NCI-H187 (cell line): Measurements from ENCODE around the gene PBXIP1.
"Not testable (repeated sequence)": the region's sequence is repeated elsewhere in the genome, so short reads cannot be mapped to it uniquely, and the experiment has no call there.

Source experiments
- DNase-seq, 2 experiments: peaks; one replicate each; lab custom pipeline; 2025; lab: John Stamatoyannopoulos, UW

The PBXIP1 gene

DNA sequence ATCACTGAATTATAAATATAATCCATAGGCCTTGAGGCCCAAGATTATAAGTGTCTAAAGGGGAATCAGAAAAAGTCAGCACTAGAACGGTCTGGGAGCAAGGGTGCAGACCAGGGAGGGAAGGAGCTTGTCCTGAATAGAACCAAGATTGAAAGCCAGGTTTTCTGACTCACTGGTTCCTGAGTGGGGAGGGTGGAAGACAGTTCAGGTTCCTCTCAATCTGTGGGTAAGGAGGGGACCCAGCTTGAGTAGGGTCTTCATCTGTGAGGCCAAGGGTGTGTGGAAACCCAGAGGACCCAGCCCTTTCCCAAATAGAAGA lies 38.3 kb upstream of the PBXIP1 start:
- no peak for DNase-seq

DNA sequence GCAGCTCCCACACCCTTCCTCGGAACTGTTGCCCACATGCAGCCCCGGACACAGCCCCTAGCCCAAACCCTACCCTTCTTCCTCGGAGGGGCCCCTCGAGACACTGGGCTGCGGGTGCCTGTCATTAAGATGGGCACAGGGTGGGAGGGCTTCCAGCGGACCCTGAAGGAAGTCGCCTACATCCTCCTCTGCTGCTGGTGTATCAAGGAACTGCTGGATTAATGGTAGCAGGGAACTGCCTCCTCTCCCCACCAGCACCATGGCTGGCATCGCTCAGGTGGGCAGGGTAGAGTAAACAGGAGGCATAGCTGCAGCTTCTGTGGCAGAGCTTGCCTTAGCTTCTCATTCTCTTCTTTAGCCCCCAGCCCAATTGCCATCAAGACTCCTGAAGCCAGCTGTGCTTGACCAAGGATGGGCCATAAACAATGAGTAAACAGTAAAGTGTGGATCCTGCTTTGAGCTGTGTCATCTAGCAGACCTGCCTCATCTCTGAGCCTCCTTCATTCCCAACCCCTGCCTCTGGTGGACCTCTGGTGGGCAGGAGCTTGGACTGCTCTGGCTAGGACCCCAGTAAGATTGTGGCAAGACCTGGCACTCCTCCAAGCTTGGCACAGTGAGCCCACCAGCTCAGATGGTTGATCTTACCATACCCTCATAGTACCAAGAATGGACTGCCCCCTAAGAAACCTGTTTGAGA lies 37.8 kb upstream of the PBXIP1 start, which contains the start of gene LENEP:
LENEP (plus strand) TSS at position 15 of the 697 bp plus-strand sequence; CDS start at position 37, 22 bp downstream.
- no peak for DNase-seq

DNA sequence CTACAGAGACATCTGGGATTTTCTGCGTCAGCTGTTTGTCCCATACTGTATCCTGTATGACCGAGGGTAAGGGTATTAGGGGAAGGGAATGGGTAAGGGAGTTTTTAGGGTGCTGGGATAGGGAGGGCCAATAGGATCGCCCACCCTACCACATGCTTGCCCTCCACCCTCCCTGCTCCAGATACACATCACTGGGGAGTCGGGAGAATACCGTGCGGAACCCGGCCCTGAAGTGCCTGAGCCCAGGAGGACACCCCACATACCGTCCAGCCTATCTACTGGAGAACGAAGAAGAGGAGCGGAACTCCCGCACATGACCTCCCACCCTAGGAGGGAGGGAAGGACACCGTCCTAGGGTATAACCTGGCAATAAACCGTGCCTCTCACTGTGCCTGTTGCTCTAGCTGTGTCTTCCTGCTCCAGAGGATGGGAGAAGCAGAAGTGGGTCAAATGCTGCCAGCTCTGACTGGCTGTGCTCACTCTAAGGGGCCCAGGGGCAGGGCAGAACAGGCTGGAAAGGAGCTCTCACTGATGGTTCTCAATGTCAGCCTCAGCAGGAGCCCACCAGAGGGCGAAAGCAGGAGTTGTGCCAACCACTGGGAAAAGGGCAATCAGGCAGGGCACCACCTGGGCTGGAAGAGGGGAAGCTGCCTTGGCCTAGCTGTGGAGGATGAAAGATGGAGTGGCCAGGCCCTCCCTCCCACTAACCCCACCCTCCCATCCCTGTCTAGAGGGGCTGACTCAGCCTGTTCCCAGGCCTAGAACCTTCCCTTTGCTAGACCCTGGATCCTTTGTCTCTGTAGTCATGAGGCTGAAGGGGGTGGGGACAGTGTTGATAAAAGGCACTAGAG lies 37.0 kb upstream of the PBXIP1 start:
- DNase-seq, result no peak

DNA sequence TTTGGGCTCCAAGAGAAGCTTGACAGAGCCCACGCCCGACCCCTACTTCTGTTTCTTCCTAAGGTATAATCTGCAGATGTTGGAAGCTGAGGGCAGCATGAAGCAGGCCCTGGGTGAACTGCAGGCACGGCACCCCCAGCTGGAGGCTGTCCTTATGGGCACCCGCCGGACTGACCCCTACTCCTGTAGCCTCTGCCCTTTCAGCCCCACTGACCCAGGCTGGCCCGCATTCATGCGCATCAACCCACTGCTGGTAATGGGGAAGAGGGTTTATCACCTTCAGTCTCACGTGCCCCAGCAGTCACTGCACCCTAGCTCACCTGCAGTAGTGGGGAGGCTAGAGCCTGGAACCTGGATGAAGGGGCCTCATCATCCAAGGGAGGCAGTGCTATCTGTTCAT lies 34.4 kb upstream of the PBXIP1 start:
- DNase-seq, result no peak

DNA sequence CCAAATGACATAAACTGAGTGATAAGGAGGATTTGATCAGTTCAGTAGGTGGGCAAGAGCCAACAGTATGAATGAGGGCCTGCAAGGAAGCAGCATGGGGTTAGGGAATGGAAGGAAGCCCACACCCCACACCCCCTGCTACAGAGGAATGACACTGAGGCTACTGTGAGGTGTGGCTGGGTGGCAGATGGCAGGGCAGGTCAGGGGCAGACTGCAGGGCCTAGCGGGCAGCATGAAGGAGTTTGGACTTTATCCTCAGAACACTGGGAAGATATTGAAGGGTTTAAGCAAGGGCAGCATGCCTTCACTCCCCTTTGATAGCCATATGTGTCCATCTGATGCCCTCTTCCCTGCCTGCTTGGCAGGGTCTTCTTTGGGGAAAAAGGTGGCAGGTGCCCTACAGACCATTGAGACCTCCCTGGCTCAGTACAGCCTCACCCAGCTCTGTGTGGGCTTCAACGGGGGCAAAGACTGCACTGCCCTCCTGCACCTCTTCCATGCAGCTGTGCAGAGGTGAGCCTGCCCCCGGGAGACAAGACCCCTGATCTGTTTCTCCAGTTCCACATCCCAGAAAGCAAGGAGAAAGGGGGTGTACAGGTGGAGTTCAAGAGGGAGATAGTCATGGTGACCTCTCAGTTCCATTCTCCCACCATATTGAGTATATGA lies 33.4 kb upstream of the PBXIP1 start:
- no peak for DNase-seq

DNA sequence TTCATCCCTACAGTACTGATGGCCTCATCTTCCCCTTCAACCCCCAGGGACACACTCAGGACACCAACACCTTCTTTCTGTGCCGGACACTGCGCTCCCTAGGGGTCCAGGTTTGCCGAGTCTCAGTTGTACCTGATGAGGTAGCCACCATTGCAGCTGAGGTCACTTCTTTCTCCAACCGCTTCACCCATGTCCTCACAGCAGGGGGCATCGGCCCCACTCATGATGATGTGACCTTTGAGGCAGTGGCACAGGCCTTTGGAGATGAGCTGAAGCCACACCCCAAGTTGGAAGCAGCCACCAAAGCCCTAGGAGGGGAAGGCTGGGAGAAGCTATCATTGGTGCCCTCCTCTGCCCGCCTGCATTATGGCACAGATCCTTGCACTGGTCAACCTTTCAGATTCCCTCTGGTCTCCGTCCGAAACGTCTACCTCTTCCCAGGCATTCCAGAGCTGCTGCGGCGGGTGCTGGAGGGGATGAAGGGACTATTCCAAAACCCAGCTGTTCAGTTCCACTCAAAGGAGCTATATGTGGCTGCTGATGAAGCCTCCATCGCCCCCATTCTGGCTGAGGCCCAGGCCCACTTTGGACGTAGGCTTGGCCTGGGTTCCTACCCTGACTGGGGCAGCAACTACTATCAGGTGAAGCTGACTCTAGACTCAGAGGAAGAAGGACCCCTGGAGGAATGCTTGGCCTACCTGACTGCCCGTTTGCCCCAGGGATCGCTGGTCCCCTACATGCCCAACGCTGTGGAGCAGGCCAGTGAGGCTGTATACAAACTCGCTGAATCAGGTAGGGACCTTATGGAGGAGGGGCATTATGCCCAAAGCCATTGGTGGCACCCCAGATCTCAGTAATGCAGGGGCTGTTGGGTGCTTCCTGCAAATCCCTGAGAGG lies 32.4 kb upstream of the PBXIP1 start:
- no peak for DNase-seq

DNA sequence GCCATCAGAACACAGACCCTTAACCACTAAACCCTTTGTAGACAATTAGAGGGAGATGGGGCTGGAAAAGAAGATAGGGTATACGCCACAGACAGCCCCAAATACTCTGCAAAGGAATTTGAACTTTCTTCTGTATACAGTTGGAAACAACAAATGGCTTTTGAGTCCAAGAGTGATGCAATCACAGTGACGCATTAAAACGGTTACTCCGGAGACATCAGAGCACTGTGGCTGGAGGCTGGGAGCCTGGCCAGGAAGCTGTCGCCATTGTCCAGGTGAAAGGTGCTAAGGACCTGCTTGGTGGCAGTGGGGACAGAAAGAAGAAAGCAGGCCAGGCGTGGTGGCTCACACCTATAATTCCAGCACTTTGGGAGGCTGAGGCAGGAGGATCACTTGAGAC lies 31.4 kb upstream of the PBXIP1 start:
- no peak for DNase-seq

DNA sequence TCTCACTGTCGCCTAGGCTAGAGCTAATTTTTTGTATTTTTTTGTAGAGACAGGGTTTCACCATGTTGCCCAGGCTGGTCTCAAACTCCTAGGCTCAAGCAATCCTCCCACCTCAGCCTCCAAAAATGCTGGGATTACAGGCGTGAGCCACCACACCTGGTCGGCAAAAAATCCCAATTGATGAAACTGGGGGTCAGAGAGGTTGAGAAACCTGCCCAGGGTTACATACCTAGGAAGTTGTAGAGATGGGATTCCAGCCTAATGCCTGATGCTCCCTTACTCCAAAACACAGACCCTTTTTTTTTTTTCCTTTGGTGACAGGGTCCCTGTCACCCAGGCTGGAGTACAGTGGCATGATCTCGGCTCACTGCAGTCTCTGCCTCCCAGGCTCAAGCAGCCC lies 30.8 kb upstream of the PBXIP1 start:
- not testable (repeated sequence) for DNase-seq

DNA sequence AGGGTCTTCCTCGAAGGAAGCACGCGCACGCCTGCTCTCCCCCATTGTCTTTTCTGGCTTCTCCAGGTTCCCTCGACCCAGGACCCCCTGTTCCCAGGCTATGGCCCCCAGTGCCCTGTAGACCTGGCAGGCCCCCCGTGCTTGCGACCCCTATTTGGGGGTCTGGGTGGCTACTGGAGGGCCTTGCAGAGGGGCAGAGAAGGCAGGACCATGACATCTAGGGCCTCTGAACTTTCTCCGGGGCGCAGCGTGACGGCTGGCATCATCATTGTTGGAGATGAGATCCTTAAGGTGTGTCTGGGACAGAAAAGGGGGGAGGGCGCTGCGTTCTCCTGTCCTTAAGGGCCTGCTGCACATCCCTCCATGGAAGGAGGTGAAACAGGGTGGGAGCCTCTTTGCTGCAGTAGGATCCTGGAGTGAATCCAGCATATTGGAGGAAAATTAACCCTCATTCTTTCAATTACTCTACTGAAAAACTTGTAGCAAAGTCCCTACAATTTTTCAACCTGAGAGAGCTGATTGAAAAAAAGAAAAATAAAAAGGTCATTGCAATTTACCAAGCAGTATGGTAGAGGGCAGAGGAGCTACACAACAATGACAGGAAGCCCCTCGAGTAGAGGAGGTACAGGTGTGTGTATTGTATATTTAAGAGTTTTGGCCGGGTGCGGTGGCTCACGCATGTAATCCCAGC lies 28.0 kb upstream of the PBXIP1 start:
- no peak for DNase-seq

DNA sequence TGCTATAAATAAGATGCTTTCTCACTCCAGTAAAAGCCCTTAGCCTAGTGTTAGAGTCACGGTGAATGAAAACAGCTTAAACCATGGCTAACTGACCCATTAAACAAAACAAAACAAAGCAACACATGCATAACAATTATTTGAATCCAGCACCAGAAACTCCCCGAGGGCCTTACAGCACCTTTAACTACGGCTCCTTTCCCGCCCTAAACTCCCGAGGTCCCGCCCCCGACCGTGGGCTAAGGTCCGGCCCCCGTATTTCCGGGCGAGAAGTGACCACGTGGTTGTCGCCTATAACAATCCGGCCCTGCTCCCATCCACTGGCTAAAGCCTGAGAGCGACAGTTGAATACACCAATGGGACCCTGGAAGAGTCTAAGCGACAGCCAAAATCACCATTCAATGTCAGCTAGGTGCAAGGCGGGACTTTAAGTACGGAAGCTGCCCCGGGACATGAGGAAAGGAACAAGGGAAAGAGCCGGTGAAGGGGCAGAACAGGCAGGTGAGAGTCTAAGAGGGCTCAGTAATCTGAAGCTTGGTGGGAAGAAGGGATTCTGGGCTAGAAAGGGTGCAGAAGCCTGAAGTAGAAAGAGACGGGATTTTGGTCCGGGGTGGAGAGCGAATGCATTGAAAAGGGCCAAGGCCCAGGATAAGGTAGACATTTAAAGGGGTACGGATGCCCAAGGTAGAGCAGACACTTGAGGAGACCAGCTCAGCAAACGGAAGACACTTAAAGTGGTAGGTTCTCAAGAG lies 27.2 kb upstream of the PBXIP1 start, which contains the start of gene FLAD1:
FLAD1 (plus strand) TSS at position 448 of the 752 bp plus-strand sequence. CDS start 351 bp downstream, outside the sequence.
- peak; percentile 99 to 100 for DNase-seq

DNA sequence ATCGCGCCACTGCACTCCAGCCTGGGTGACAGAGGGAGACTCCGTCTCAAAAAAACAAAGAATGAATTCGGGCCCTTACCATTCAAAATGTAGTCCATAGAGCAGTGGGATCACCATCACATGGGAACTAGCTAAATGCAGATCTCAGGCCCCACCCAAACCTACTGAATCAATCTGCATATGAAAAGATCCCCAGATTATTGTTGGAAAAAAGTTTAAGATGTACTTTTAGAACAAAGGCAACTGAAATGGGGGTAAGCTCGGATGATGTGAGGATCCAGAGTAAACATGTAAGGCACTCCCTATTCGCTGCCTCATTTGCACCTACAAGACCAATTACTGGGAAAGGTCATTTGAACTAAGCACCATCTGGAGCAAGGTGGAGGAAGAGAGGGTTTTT lies 26.4 kb upstream of the PBXIP1 start:
- no peak for DNase-seq

DNA sequence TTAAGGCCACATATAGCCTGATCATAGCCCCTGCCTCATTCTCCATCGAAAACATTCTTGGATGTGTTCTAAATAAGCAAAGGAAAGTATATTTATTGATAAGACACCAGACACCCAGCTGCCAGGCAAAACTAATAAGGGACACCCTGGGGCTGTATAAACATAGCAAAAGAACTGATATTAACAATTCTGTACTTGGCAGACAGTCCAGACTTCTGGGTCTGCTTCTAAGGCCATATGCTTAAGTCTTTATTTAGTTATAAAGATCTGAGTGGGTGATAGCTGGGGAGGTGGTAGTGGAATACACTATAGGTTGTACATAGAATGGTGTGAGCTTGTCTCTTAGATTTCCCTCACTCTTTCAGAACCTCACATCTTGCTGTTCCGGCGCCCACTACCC lies 22.5 kb upstream of the PBXIP1 start:
- DNase-seq, result no peak

DNA sequence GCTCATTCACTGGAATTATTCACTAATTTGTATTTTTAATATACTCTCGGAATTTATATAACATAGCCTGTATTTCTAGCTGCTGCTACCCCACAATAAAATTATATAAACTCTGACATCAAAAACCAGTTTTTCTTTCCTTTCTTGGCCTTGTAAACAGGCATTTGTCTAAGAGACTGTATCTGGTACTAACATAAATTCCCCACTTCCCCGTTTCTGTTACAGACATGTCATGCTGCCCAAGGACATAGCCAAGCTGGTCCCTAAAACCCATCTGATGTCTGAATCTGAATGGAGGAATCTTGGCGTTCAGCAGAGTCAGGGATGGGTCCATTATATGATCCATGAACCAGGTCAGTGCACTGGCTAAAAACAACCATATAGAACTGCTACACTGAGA lies 21.9 kb upstream of the PBXIP1 start:
- DNase-seq, result not testable (repeated sequence)

DNA sequence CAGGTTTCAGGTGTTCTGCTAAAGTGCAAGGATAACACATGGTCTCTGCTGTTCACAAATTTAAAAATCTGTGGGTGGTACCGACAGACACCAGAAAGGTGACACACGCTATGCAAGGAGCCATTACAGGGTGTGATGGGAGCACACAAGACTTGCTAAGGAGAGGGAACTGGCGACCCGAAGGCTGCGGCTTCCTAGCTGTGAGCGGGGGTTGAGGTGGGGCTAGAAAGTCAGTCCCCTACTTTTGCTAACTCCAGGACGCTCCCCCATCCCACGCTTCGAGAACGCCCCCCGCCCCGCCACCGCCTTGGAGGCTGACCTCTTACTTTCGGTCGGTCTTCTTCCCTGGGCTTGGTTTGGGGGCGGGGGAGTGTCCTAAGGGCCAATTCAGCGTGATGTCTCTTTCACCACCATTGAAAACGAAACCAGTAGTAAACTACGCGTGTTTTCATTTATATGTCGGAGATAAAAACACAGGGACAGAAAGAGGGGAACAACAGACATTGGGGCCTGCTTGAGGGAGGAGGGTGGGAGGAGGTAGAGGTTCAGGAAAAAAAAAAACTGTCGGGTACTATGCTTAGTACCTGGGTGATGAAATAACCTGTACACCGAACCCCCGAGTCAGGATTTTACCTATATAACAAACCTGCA lies 19.6 kb upstream of the PBXIP1 start:
- peak in 1 of 2 experiments; percentile 63 for DNase-seq

DNA sequence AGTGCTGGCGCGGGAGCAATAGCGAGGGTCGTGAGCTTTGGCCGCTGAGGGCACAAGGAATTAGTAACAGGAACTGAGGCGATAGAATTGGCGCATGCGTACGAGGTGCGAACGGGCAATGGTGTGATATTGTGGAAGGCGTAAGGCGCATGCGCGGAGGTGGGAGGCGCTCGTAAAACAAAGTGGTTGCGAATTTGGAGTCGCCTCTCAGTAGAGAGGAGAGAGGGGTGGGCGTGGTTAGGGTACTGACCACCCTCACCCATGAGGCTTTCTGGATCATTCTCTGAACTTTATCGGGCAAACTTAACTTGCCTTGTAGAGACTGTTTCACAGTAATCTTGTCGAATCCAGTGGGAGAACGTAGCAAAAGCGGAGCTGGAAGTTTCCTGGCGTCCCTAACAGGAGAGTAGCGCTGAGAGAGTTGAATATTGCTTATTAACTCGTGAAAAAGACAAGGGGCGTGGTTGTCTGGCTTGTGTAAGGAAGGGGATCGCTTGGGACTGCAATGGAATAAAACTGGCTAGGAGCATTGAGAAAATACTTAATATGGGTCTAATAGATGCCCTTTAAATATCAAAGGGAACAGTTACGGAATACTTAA lies 19.0 kb upstream of the PBXIP1 start:
- peak; percentile 98 to 100 for DNase-seq

DNA sequence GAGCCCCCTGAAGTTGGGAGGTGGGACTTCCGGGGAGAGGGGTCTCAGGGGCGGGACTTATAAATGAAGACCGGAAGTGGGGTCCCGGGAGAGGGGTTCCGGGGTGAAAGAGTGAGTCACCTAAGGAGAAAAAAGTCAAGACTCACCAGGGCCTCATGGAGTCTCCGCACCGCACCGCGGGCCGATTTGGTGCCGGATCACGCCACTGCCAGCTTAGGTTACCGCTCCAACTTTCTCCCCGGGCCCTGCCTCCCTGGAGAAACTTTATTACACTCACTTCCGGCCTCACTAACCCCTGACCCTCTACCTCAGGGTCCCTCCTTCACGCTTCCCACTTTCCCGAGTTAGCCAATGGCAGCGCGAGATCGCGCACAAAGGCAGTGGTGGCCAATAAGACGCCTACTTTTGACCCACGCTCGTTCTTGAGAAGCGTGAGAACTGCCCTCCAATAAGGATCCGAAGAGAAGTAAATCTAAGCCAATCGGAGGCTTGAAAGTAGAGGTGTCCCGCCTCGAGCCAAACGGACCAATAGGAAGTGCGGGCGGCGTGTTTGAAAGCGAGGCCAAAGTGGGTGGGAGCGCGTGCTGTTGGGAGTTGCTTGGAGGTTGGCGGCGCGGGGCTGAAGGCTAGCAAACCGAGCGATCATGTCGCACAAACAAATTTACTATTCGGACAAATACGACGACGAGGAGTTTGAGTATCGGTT lies 18.4 kb upstream of the PBXIP1 start, which contains the start of gene CKS1B:
CKS1B (plus strand) TSS at position 580 of the 706 bp plus-strand sequence; CDS start at position 645, 65 bp downstream.
- DNase-seq, result peak; percentile 100

DNA sequence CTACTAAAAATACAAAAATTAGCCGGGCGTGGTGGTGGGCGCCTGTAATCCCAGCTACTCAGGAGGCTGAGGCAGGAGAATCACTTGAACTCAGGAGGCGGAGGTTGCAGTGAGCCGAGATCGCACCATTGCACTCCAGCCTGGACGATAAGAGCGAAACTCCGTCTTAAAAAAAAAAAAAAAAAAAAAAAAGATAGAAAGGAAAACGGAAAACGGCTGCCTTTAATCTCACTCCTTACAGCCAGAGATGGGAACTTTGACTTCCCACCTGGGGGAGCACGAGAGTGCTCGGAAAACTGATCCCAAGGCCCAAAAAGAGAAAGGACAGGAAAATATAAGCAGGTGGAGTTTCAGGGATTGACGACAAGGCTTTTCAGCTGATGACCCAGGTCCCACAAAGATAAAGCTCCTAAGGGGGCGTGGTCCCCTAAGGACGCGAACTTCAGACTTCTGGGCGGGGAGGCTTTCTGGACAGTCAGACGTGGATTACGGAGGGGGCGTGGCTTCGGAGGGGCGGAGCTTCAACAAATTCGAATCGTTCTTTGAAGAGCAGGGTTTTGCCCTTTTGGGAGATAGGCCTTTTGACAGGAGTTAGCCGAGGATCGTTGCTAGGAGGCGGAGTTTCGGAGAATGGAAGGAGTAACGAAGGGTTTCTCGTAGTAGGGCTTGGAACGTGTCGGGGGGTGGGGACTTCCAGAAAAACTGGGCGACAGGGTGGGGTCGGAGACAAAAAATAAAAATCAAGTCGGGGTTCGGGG lies 17.6 kb upstream of the PBXIP1 start:
- DNase-seq, result peak; percentile 95 to 97
